ENCODE results near the gene MT1E.
"Not testable (repeated sequence)": the region's sequence is repeated elsewhere in the genome, so short reads cannot be mapped to it uniquely, and the experiment has no call there.

The MT1E gene

DNA sequence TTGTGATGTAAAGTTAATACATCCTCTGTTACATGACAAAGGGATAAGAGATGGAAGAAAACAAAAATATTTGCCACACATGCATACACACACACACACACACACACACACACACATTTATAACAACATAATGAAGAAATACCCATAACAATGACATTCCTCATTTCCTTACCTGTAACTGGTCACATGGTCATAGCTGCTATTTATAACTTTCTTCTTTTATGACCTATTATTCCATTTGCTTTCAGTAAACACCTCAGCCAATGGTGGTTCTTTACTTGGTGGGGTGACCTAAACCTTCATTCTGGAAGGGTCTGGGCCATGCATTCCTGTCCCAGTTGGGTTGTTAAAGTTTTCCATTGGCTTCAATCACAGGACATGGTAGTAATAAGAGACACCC is 11.9 kb upstream of the MT1E start:
- no peak overlapping the region for H3K27ac ChIP-seq
- TF ChIP-seq CTCF (conservative IDR thresholded peaks at IDR 0.05) (no peak), ZFX (IDR thresholded peaks at IDR 0.05) (no peak)

DNA sequence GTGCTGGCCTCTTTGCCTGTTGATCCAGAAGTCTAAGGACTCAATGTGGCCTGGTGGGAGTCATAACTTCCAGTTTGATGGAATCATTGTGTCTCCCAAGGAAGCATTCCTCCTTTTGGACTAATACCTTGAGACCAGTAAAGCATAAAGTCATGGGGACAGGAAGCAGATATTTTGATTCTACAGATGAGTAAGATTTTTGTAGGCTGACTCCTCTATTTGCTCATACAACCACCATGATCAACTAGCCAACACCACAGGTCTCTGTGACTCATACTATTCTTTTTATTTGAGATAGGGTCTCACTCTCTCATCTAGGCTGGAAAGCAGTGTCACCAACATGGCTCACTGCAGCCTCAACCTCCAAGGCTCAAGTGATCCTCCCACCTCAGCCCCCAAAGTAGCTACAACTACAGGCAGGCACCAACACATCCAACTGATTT is 11.0 kb upstream of the MT1E start:
- TF ChIP-seq ZFX (IDR thresholded peaks at IDR 0.05) (no peak), CTCF (conservative IDR thresholded peaks at IDR 0.05) (no peak)
- no peak overlapping the region for H3K27ac ChIP-seq

- H3K27ac ChIP-seq, result no peak overlapping the region
- TF ChIP-seq ZFX (IDR thresholded peaks at IDR 0.05) (no peak), CTCF (conservative IDR thresholded peaks at IDR 0.05) (no peak)
Observed at GRCh38 chr16:56615353-56615752, 10.2 kb upstream of the MT1E start.

GRCh38 chr16:56616608-56617211 is 8.9 kb upstream of the MT1E start:
- no peak overlapping the region for H3K27ac ChIP-seq
- no peak for TF ChIP-seq ZFX (IDR thresholded peaks at IDR 0.05)
- no peak for TF ChIP-seq CTCF (conservative IDR thresholded peaks at IDR 0.05)

DNA sequence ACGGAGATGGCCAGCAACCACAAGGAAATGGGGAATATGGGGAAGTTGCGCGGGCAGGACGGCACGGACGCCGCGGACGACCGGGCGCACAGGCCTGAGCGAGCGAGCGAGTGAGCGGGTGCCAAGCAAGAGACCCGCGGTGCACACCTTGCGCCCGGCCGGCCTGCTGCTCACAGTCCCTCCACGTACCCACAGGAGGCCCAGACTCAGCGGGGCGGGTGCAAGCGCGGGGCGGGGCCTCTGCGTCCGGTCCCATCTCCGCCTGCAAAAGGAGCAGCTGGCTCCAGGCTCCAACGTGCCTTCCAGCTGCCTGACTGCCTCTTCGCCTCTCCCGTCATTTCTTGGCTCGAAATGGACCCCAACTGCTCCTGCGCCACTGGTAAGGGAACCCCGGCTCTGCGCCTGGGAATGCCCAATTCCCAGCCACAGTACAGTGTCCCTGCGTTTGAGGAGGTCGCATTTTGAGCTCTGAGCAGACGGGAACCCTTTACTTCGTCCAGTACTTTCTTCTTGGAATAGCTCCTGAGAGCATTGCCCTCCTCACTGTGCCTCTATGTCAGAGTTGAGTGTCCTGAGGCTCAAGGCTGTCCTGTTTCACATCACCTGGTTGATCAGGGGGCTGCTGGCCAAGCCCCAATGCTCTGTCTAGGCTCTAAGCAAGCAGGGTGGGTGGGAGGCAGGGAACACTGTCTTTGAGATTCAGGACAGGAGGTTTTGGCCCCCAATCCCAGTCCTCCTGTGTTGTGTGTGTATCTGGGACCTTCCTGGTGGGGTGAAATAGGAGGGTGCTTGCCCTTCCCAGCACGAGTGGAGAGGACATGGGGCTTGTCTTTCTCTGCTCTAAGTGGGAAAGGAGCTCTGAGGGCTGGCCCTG is 8.1 kb upstream of the MT1E start:
- no peak overlapping the region for H3K27ac ChIP-seq
- TF ChIP-seq CTCF (conservative IDR thresholded peaks at IDR 0.05), result no peak
- TF ChIP-seq ZFX (IDR thresholded peaks at IDR 0.05), result no peak

GRCh38 chr16:56618138-56618537 is 7.4 kb upstream of the MT1E start:
- no peak for TF ChIP-seq CTCF (conservative IDR thresholded peaks at IDR 0.05)
- no peak for TF ChIP-seq ZFX (IDR thresholded peaks at IDR 0.05)
- no peak overlapping the region for H3K27ac ChIP-seq

GRCh38 chr16:56620339-56620897 is 5.2 kb upstream of the MT1E start:
- TF ChIP-seq CTCF (conservative IDR thresholded peaks at IDR 0.05), result no peak
- no peak for TF ChIP-seq ZFX (IDR thresholded peaks at IDR 0.05)
- H3K27ac ChIP-seq, result no peak overlapping the region

DNA sequence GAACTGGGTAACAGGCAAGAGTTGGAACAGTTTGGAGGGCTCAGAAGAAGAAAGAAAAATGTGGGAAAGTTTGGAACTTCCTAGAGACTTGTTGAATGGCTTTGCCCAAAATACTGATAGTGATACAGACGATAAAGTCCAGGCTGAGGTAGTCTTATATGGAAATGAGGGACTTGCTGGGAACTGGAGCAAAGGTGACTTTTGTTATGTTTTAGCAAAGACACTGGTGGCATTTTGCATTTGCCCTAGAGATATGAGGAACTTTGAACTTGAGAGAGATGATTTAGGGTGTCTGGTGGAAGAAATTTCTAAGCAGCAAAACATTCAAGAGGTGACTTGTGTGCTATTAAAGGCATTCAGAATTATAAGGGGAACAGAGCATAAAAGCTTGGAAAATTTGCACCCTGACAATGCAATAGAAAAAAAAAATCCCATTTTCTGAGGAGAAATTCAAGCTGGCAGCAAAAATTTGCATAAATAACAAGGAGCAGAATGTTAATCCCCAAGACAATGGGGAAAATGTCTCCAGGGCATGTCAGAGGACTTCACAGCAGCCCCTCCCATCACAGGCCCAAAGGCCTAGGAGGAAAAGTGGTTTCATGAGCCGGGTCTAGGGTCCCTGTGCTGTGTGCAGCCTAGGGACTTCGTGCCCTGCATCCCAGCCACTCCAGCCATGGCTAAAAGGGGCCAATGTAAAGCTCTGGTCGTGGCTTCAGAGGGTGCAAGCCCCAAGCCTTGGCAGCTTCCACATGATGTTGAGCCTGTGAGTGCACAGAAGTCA is 3.7 kb upstream of the MT1E start:
- not testable (repeated sequence) for H3K27ac ChIP-seq

GRCh38 chr16:56623184-56623583 is 2.4 kb upstream of the MT1E start:
- not testable (repeated sequence) for H3K27ac ChIP-seq

Data from C4-2B (cell line).